ENCODE measurements around the gene EMSY. TPM values are rescaled to one million over a fixed set of nuclear protein-coding genes. Genes with fewer than 3 reads are reported as not detected.
"Not testable (repeated sequence)": the region's sequence is repeated elsewhere in the genome, so short reads cannot be mapped to it uniquely, and the experiment has no call there.

The EMSY gene
- total RNA-seq, 1 experiment from 2014 or later: 33.3 TPM

GRCh38 chr11:76568139-76568538, 123.3 kb downstream of the EMSY start:
- DNase-seq (ENCODE audit: low read depth): no peak

- no peak for DNase-seq (ENCODE audit: low read depth)
Observed at GRCh38 chr11:76568621-76569020, 123.8 kb downstream of the EMSY start.

- not testable (repeated sequence) for DNase-seq (ENCODE audit: low read depth)
Observed at GRCh38 chr11:76572181-76572875, 127.5 kb downstream of the EMSY start.

GRCh38 chr11:76574406-76574805, 129.6 kb downstream of the EMSY start:
- DNase-seq (ENCODE audit: low read depth): no peak

- no peak for DNase-seq (ENCODE audit: low read depth)
Observed at GRCh38 chr11:76574879-76575278, 130.1 kb downstream of the EMSY start.

GRCh38 chr11:76577226-76577920, 132.6 kb downstream of the EMSY start:
- DNase-seq (ENCODE audit: low read depth): peak; percentile 98

GRCh38 chr11:76577921-76578653, 133.3 kb downstream of the EMSY start:
- no peak for DNase-seq (ENCODE audit: low read depth)

- DNase-seq (ENCODE audit: low read depth): peak; percentile 97
Observed at GRCh38 chr11:76578654-76579055, 133.8 kb downstream of the EMSY start.

- DNase-seq (ENCODE audit: low read depth): peak; percentile 89
Observed at GRCh38 chr11:76579056-76579751, 134.4 kb downstream of the EMSY start.

GRCh38 chr11:76579752-76580151, 134.9 kb downstream of the EMSY start:
- DNase-seq (ENCODE audit: low read depth): no peak

GRCh38 chr11:76582471-76582870, 137.7 kb downstream of the EMSY start:
- DNase-seq (ENCODE audit: low read depth): not testable (repeated sequence)

GRCh38 chr11:76587820-76588454, 143.1 kb downstream of the EMSY start:
- DNase-seq (ENCODE audit: low read depth): no peak

GRCh38 chr11:76588455-76589325, 143.9 kb downstream of the EMSY start:
- DNase-seq (ENCODE audit: low read depth): no peak

GRCh38 chr11:76589477-76589876, 144.7 kb downstream of the EMSY start:
- DNase-seq (ENCODE audit: low read depth): no peak

- no peak for DNase-seq (ENCODE audit: low read depth)
Observed at GRCh38 chr11:76589964-76590950, 145.4 kb downstream of the EMSY start.

GRCh38 chr11:76591416-76591815, 146.6 kb downstream of the EMSY start:
- no peak for DNase-seq (ENCODE audit: low read depth)

- DNase-seq (ENCODE audit: low read depth): no peak
Observed at GRCh38 chr11:76592025-76592914, 147.5 kb downstream of the EMSY start.

- DNase-seq (ENCODE audit: low read depth): no peak
Observed at GRCh38 chr11:76592961-76593360, 148.1 kb downstream of the EMSY start.

All from RPMI7951 (cell line).